Thymus (tissue), 14 donors: Measurements from ENCODE around the gene C5AR1. TPM values are rescaled to one million over a fixed set of nuclear protein-coding genes. Genes with fewer than 3 reads are reported as not detected.
"Not testable (repeated sequence)": the region's sequence is repeated elsewhere in the genome, so short reads cannot be mapped to it uniquely, and the experiment has no call there.

Experiments used
- DNase-seq, 9 donors: peaks; one replicate each; pipeline ENCODE4 v3.0.0-alpha.2; 2013; ENCODE audit warnings: low spot score in 9 of 9, low read depth in 6 of 9, missing footprints in 1 of 9
- H3K27ac ChIP-seq, 2 donors: one replicate each; pipeline ENCODE4 v1.5.1; 2013; ENCODE audit warnings: control low read depth in 1 of 2, low read depth in 1 of 2, low read length in 1 of 2, mild to moderate bottlenecking in 1 of 2, moderate library complexity in 1 of 2
- H3K27me3 ChIP-seq, 2 donors: one replicate each; pipeline ENCODE4 v1.5.1; 2013; ENCODE audit warnings: low read length in 1 of 2; ENCODE audit not compliant: control insufficient read depth in 2 of 2, insufficient read depth in 1 of 2
- H3K36me3 ChIP-seq, 2 donors: one replicate each; pipeline ENCODE4 v1.5.1; 2013; ENCODE audit warnings: low read length in 1 of 2, mild to moderate bottlenecking in 1 of 2, moderate library complexity in 1 of 2; ENCODE audit not compliant: control insufficient read depth in 2 of 2, insufficient read depth in 2 of 2
- H3K4me1 ChIP-seq, 2 donors: one replicate each; pipeline ENCODE4 v1.5.1; 2013; ENCODE audit warnings: low read length in 2 of 2; ENCODE audit not compliant: control insufficient read depth in 2 of 2, insufficient read depth in 2 of 2
- H3K4me3 ChIP-seq, 2 donors: one replicate each; pipeline ENCODE4 v1.5.1; 2013; ENCODE audit warnings: low read length in 2 of 2, control low read depth in 1 of 2, mild to moderate bottlenecking in 1 of 2
- H3K9me3 ChIP-seq, 2 donors: one replicate each; pipeline ENCODE4 v1.5.1; 2013; ENCODE audit warnings: low read length in 1 of 2, mild to moderate bottlenecking in 1 of 2; ENCODE audit not compliant: control insufficient read depth in 2 of 2, insufficient read depth in 1 of 2
- WGBS: extraction: QIAGEN DNeasy Blood & Tissue Kit; methylation state at CpG from one replicate; pipeline ENCODE4 v1.1.7; 2013; 5-methylcytosine and 5-hydroxymethylcytosine counted together
- long read RNA-seq, 10 donors: transcript quantifications; one replicate each; lab custom pipeline, GENCODE V29; 2026
- polyA plus RNA-seq: library from polyadenylated mRNA; stranded (reverse); fragments of 200-250 nt; gene quantifications from one replicate; pipeline ENCODE4 v1.2.3, GENCODE V29; 2013
- total RNA-seq: library from RNA; stranded (reverse); fragments of 120-200 nt; gene quantifications from one replicate; pipeline ENCODE4 v1.2.4, GENCODE V29; 2013
- donor health status: healthy.

C5AR1 gene
- 2.2 TPM for total RNA-seq
- polyA plus RNA-seq: 17.8 TPM
- long read RNA-seq, donor 1, partial matches to known transcripts: 0 of 1 reads
- long read RNA-seq, donor 1, other reads (novel, unspliced or antisense): 0 of 1 reads
- long read RNA-seq, donor 2, partial matches to known transcripts: 0 of 2 reads
- long read RNA-seq, donor 2, other reads (novel, unspliced or antisense): 0 of 2 reads
- long read RNA-seq, donor 3: 0 reads
- long read RNA-seq, donor 4: 0 reads
- long read RNA-seq, donor 5, partial matches to known transcripts: 0 of 1 reads
- long read RNA-seq, donor 5, other reads (novel, unspliced or antisense): 0 of 1 reads
- long read RNA-seq, donor 6, partial matches to known transcripts: 0 of 1 reads
- long read RNA-seq, donor 6, other reads (novel, unspliced or antisense): 0 of 1 reads
- long read RNA-seq, donor 7: 0 reads
- long read RNA-seq, donor 8, partial matches to known transcripts: 0 of 1 reads
- long read RNA-seq, donor 8, other reads (novel, unspliced or antisense): 0 of 1 reads
- long read RNA-seq, donor 9, partial matches to known transcripts: 0 of 2 reads
- long read RNA-seq, donor 9, other reads (novel, unspliced or antisense): 0 of 2 reads
- long read RNA-seq, donor 10, partial matches to known transcripts: 0 of 1 reads
- long read RNA-seq, donor 10, other reads (novel, unspliced or antisense): 0 of 1 reads

GRCh38 chr19:47309608-47310007 is at the start of gene C5AR1:
C5AR1 (plus strand) TSS chr19:47309861; CDS start chr19:47309896, 35 bp downstream.
- 35% methylated on average over 12 of the region's 12 CpGs for WGBS
- peaks cover 0 to 16% of the 10 kb centered on the region in 2 donors for H3K27me3 ChIP-seq
- H3K9me3 ChIP-seq: no peaks in the 10 kb centered on the region
- DNase-seq: no peak
- H3K36me3 ChIP-seq: no peaks in the 10 kb centered on the region
- H3K27ac ChIP-seq: no peak within 1 kb of the TSS
- H3K4me1 ChIP-seq: no peaks in the 10 kb centered on the region
- H3K4me3 ChIP-seq: no peak within 1 kb of the TSS

- Histone ChIP-seq H3K4me3 (no peak overlapping the region), H3K27me3 (no peaks in the 10 kb centered on the region), H3K4me1 (peaks cover 10 to 18% of the 10 kb centered on the region in 2 donors), H3K36me3 (peaks cover 42 to 54% of the 10 kb centered on the region in 2 donors), H3K9me3 (peaks cover 0 to 4% of the 10 kb centered on the region in 2 donors), H3K27ac (no peak overlapping the region)
- DNase-seq: no peak
- WGBS: 97% methylated on average over 17 of the region's 17 CpGs
Observed at GRCh38 chr19:47260476-47260875, 49.2 kb upstream of the C5AR1 start.

- H3K36me3 ChIP-seq: peaks cover 49 to 65% of the 10 kb centered on the region in 2 donors
- H3K9me3 ChIP-seq, H3K27ac ChIP-seq, DNase-seq, H3K4me3 ChIP-seq, H3K27me3 ChIP-seq: not testable (repeated sequence)
- WGBS: 91% methylated on average over 14 of the region's 14 CpGs
- H3K4me1 ChIP-seq: peaks cover 10 to 12% of the 10 kb centered on the region in 2 donors
Observed at GRCh38 chr19:47261946-47262793, 47.5 kb upstream of the C5AR1 start.

DNA sequence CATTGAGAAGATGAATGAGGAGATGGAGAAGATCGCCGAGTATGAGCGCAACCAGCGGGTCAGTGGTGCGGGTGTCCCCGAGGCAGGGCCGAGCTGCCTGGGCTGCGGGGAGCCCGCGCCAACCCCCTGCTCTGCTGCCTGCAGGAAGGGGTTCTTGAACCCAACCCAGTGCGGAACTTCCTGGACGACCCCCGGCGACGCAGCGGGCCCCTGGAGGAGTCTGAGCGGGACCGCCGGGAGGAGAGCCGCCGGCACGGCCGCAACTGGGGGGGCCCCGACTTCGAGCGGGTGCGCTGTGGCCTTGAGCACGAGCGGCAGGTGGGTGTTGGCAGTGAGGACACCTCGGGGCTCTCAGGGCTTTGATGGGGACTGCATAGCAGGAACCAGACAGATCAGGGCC is 45.0 kb upstream of the C5AR1 start:
- WGBS: 97% methylated on average over 30 of the region's 30 CpGs
- Histone ChIP-seq H3K27me3 (no peaks in the 10 kb centered on the region), H3K4me1 (no peaks in the 10 kb centered on the region), H3K36me3 (peaks cover 42 to 59% of the 10 kb centered on the region in 2 donors), H3K9me3 (no peaks in the 10 kb centered on the region), H3K27ac (no peak overlapping the region), H3K4me3 (no peak overlapping the region)
- no peak for DNase-seq

GRCh38 chr19:47266401-47266941 is 43.2 kb upstream of the C5AR1 start:
- 97% methylated on average over 21 of the region's 21 CpGs for WGBS
- H3K36me3 ChIP-seq: peaks cover 40 to 57% of the 10 kb centered on the region in 2 donors
- no peak overlapping the region for H3K4me3 ChIP-seq
- DNase-seq: no peak
- no peaks in the 10 kb centered on the region for H3K27me3 ChIP-seq
- no peaks in the 10 kb centered on the region for H3K9me3 ChIP-seq
- H3K27ac ChIP-seq: no peak overlapping the region
- no peaks in the 10 kb centered on the region for H3K4me1 ChIP-seq

DNA sequence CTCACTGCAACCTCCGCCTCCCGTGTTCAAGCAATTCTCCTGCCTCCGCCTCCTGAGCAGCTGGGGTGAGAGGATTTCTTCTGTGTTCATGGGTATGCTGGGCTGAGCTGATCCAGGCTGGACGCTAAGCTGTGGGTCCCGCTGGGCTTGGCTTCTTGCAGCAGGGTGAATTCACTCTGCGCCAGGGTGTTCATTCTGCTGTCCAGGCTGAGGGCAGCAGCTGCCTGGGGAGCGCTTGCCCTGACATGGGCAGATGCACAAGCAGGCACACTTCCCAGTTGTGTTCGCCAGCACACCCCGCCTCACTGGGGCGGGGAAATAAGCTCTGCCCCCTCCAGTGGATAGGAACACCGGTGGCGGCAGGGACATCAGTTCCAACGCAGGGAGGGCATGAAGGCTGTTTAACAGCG is 42.3 kb upstream of the C5AR1 start:
- DNase-seq: no peak
- 97% methylated on average over 14 of the region's 14 CpGs for WGBS
- no peaks in the 10 kb centered on the region for H3K9me3 ChIP-seq
- peaks cover 43 to 54% of the 10 kb centered on the region in 2 donors for H3K36me3 ChIP-seq
- no peak overlapping the region for H3K4me3 ChIP-seq
- H3K4me1 ChIP-seq: peaks cover 0 to 1% of the 10 kb centered on the region in 2 donors
- no peaks in the 10 kb centered on the region for H3K27me3 ChIP-seq
- no peak overlapping the region for H3K27ac ChIP-seq

GRCh38 chr19:47268028-47268427 is 41.6 kb upstream of the C5AR1 start:
- WGBS: 90% methylated on average over 6 of the region's 6 CpGs
- Histone ChIP-seq H3K27me3 (no peaks in the 10 kb centered on the region), H3K36me3 (peaks cover 42 to 54% of the 10 kb centered on the region in 2 donors), H3K4me3 (no peak overlapping the region), H3K27ac (no peak overlapping the region), H3K4me1 (peaks cover 5 to 8% of the 10 kb centered on the region in 2 donors), H3K9me3 (no peaks in the 10 kb centered on the region)
- no peak for DNase-seq

GRCh38 chr19:47269596-47269995 is 40.1 kb upstream of the C5AR1 start:
- WGBS: 97% methylated on average over 7 of the region's 7 CpGs
- Histone ChIP-seq H3K36me3 (peaks cover 34 to 47% of the 10 kb centered on the region in 2 donors), H3K4me1 (peaks cover 8 to 12% of the 10 kb centered on the region in 2 donors), H3K27me3 (no peaks in the 10 kb centered on the region), H3K9me3 (no peaks in the 10 kb centered on the region), H3K27ac (no peak overlapping the region), H3K4me3 (no peak overlapping the region)
- no peak for DNase-seq
